K562 (cell line): Measurements from ENCODE around the gene IMP4. TPM values are rescaled to one million over a fixed set of nuclear protein-coding genes. Genes with fewer than 3 reads are reported as not detected.

Source experiments
- ARID2 ChIP-seq: fragments of 450-650 bp; IDR thresholded peaks from 2 replicates; pipeline ENCODE4 v1.6.1; 2017; ENCODE audit warnings: antibody characterized with exemption, mild to moderate bottlenecking
- CBX1 ChIP-seq: sonication (generic); IDR thresholded peaks from 2 replicates; pipeline ENCODE4 v1.6.1; 2016; ENCODE audit warnings: antibody characterized with exemption, low read depth, mild to moderate bottlenecking
- DNMT1 ChIP-seq: fragments of 450-650 bp; IDR thresholded peaks from 2 replicates; pipeline ENCODE4 v1.6.1; 2016; ENCODE audit warnings: antibody characterized with exemption, mild to moderate bottlenecking
- FOXJ3 ChIP-seq: sonication (generic); formaldehyde crosslinking; IDR thresholded peaks from 2 replicates; pipeline ENCODE4 v1.4.0; 2020; ENCODE audit warnings: mild to moderate bottlenecking, missing genetic modification reagents
- HMG20A ChIP-seq: fragments of 450-650 bp; formaldehyde crosslinking; conservative IDR thresholded peaks from 2 replicates; pipeline ENCODE4 v1.4.0; 2020; ENCODE audit warnings: mild to moderate bottlenecking, mixed read lengths
- NFIC ChIP-seq: fragments of 450-650 bp; IDR thresholded peaks from 2 replicates; pipeline ENCODE4 v1.6.1; 2017; ENCODE audit warnings: mild to moderate bottlenecking, inconsistent platforms
- NR1H2 ChIP-seq: sonication (generic); formaldehyde crosslinking; IDR thresholded peaks from 2 replicates; pipeline ENCODE4 v1.4.0; 2020; ENCODE audit warnings: mild to moderate bottlenecking, missing genetic modification reagents
- PTBP1 ChIP-seq: fragments of 200-400 bp; formaldehyde crosslinking; IDR thresholded peaks from 2 replicates; pipeline ENCODE4 v1.6.1; 2017; ENCODE audit warnings: low read depth, low read length
- SP1 ChIP-seq: sonication (generic); formaldehyde crosslinking; IDR thresholded peaks from 2 replicates; pipeline ENCODE4 v1.8.1; 2022; ENCODE audit warnings: mild to moderate bottlenecking, missing genetic modification reagents
- SRSF3 ChIP-seq: fragments of 200-400 bp; formaldehyde crosslinking; IDR thresholded peaks from 2 replicates; pipeline ENCODE4 v1.6.1; 2016; ENCODE audit warnings: mild to moderate bottlenecking, low read length, moderate library complexity; ENCODE audit not compliant: insufficient read depth
- TAL1 ChIP-seq: fragments of 450-650 bp; IDR thresholded peaks from 2 replicates; pipeline ENCODE4 v1.6.1; 2016; ENCODE audit warnings: mild to moderate bottlenecking
- XRCC3 ChIP-seq: fragments of 450-650 bp; IDR thresholded peaks from 2 replicates; pipeline ENCODE4 v1.6.1; 2017; ENCODE audit warnings: mild to moderate bottlenecking, moderate library complexity
- ZC3H8 ChIP-seq: fragments of 450-650 bp; IDR thresholded peaks from 2 replicates; pipeline ENCODE4 v1.6.1; 2017
- polyA plus RNA-seq, 8 experiments: library from polyadenylated mRNA; depleted of rRNA in 4 of 8; stranded (reverse) in 5 of 8; unstranded in 3 of 8; fragments of >200 nt; fragmentation: Nextera tagmentation in 2 of 8; fragmentation: Illumina TruSeq in 1 of 8; extraction: Ambion mirVana in 2 of 8; extraction: Trizol in 1 of 8; gene quantifications; 2 replicates each; pipeline versions ENCODE4 v1.2.1 to v1.2.3, GENCODE V29; 2011 to 2014; ENCODE audit warnings: inconsistent platforms in 1 of 8, missing spikeins in 1 of 8
- total RNA-seq, 7 experiments: library from RNA; depleted of rRNA in 6 of 7; stranded (reverse); fragments of >200 nt in 6 of 7; fragmentation: Illumina TruSeq in 2 of 7; extraction: Trizol in 2 of 7; gene quantifications; 2 replicates each; pipeline versions ENCODE4 v1.2.1 to v1.2.3, GENCODE V29; 2011 to 2021; ENCODE audit warnings: low replicate concordance in 1 of 7
- TF ChIP-seq, protein P1 (sequence below): sonication (generic); formaldehyde crosslinking; IDR thresholded peaks from 2 replicates; pipeline ENCODE4 v1.8.1; 2023; ENCODE audit warnings: mild to moderate bottlenecking, missing genetic modification reagents
- TF ChIP-seq, protein P2 (sequence below): fragments of 450-650 bp; formaldehyde crosslinking; IDR thresholded peaks from 2 replicates; pipeline ENCODE4 v1.4.0; 2020; ENCODE audit warnings: mild to moderate bottlenecking
- TF ChIP-seq, protein P3 (sequence below): fragments of 250-450 bp; sonication (Bioruptor Pico); IDR thresholded peaks from 2 replicates; pipeline ENCODE4 v1.4.0; 2020; ENCODE audit warnings: mild to moderate bottlenecking, moderate library complexity
- TF ChIP-seq, protein P4 (sequence below): sonication (generic); formaldehyde crosslinking; IDR thresholded peaks from 2 replicates; pipeline ENCODE4 v1.8.0; 2022; ENCODE audit warnings: mild to moderate bottlenecking, low read depth, missing genetic modification reagents
- TF ChIP-seq, protein P5 (sequence below): sonication (generic); formaldehyde crosslinking; IDR thresholded peaks from 2 replicates; pipeline ENCODE4 v1.8.0; 2022; ENCODE audit warnings: missing genetic modification reagents, mild to moderate bottlenecking, borderline replicate concordance

Gene IMP4
- total and polyA plus RNA-seq, 9 of the 15 experiments (the other 6 are each of a cell fraction or from before 2014, with no cell fraction given), result 35.4 to 209 (median 100.0) TPM

DNA sequence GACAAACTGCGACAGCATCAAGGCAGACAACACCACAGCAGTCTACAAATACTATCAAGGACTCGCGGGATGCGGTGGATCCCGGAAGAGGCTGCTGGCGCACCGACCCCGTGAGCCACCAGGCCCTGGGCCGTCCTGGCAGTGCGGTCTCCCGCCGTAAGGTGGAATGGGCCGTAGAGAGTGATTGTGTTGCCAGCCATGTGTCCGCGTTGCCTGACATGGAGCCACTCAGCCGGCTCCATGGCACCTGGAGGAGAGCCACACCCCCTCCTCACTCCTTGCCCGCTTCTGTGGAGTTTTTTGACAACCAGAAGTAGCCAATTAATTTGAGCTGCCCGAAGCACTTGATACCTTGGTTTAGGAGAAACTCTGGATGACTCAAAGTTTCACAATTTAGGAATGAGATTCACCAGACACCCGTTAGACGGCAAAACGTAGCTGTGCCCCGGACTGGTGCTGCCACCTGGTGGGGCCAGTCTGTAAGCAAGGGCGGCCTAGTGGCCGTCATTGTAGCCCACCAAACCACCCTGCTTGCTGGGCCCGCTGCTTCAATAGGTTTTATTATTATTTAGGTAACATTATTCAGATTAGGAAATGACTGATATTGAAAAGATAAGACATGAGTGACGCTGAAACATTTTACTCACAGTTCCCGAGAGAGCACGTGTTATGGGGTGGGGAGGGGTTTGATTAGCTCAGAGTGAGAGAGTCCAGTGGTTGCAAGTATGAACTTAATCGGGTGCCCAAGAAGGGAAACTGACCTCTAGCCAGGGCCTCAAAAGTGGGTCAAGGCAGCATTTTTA is 10.2 kb upstream of the IMP4 start (continued):
- TF ChIP-seq, protein P1, sequence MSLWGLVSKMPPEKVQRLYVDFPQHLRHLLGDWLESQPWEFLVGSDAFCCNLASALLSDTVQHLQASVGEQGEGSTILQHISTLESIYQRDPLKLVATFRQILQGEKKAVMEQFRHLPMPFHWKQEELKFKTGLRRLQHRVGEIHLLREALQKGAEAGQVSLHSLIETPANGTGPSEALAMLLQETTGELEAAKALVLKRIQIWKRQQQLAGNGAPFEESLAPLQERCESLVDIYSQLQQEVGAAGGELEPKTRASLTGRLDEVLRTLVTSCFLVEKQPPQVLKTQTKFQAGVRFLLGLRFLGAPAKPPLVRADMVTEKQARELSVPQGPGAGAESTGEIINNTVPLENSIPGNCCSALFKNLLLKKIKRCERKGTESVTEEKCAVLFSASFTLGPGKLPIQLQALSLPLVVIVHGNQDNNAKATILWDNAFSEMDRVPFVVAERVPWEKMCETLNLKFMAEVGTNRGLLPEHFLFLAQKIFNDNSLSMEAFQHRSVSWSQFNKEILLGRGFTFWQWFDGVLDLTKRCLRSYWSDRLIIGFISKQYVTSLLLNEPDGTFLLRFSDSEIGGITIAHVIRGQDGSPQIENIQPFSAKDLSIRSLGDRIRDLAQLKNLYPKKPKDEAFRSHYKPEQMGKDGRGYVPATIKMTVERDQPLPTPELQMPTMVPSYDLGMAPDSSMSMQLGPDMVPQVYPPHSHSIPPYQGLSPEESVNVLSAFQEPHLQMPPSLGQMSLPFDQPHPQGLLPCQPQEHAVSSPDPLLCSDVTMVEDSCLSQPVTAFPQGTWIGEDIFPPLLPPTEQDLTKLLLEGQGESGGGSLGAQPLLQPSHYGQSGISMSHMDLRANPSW (CRISPR knock-in tag), result no peak
- TF ChIP-seq, protein P2, sequence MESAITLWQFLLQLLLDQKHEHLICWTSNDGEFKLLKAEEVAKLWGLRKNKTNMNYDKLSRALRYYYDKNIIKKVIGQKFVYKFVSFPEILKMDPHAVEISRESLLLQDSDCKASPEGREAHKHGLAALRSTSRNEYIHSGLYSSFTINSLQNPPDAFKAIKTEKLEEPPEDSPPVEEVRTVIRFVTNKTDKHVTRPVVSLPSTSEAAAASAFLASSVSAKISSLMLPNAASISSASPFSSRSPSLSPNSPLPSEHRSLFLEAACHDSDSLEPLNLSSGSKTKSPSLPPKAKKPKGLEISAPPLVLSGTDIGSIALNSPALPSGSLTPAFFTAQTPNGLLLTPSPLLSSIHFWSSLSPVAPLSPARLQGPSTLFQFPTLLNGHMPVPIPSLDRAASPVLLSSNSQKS (CRISPR knock-in tag), result no peak
- no peak for TF ChIP-seq DNMT1
- TF ChIP-seq, protein P3, sequence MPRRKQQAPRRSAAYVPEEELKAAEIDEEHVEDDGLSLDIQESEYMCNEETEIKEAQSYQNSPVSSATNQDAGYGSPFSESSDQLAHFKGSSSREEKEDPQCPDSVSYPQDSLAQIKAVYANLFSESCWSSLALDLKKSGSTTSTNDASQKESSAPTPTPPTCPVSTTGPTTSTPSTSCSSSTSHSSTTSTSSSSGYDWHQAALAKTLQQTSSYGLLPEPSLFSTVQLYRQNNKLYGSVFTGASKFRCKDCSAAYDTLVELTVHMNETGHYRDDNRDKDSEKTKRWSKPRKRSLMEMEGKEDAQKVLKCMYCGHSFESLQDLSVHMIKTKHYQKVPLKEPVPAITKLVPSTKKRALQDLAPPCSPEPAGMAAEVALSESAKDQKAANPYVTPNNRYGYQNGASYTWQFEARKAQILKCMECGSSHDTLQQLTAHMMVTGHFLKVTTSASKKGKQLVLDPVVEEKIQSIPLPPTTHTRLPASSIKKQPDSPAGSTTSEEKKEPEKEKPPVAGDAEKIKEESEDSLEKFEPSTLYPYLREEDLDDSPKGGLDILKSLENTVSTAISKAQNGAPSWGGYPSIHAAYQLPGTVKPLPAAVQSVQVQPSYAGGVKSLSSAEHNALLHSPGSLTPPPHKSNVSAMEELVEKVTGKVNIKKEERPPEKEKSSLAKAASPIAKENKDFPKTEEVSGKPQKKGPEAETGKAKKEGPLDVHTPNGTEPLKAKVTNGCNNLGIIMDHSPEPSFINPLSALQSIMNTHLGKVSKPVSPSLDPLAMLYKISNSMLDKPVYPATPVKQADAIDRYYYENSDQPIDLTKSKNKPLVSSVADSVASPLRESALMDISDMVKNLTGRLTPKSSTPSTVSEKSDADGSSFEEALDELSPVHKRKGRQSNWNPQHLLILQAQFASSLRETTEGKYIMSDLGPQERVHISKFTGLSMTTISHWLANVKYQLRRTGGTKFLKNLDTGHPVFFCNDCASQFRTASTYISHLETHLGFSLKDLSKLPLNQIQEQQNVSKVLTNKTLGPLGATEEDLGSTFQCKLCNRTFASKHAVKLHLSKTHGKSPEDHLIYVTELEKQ (CRISPR knock-in tag), result no peak
- TF ChIP-seq, protein P4, sequence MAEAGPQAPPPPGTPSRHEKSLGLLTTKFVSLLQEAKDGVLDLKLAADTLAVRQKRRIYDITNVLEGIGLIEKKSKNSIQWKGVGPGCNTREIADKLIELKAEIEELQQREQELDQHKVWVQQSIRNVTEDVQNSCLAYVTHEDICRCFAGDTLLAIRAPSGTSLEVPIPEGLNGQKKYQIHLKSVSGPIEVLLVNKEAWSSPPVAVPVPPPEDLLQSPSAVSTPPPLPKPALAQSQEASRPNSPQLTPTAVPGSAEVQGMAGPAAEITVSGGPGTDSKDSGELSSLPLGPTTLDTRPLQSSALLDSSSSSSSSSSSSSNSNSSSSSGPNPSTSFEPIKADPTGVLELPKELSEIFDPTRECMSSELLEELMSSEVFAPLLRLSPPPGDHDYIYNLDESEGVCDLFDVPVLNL (CRISPR knock-in tag), result no peak
- no peak for TF ChIP-seq TAL1
- TF ChIP-seq, protein P5, sequence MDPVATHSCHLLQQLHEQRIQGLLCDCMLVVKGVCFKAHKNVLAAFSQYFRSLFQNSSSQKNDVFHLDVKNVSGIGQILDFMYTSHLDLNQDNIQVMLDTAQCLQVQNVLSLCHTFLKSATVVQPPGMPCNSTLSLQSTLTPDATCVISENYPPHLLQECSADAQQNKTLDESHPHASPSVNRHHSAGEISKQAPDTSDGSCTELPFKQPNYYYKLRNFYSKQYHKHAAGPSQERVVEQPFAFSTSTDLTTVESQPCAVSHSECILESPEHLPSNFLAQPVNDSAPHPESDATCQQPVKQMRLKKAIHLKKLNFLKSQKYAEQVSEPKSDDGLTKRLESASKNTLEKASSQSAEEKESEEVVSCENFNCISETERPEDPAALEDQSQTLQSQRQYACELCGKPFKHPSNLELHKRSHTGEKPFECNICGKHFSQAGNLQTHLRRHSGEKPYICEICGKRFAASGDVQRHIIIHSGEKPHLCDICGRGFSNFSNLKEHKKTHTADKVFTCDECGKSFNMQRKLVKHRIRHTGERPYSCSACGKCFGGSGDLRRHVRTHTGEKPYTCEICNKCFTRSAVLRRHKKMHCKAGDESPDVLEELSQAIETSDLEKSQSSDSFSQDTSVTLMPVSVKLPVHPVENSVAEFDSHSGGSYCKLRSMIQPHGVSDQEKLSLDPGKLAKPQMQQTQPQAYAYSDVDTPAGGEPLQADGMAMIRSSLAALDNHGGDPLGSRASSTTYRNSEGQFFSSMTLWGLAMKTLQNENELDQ (CRISPR knock-in tag), result no peak
- TF ChIP-seq XRCC3, result no peak
- 0 out of 2 replicates have a peak, but pooled peaks have one; percentile 20 for TF ChIP-seq ARID2
- no peak for TF ChIP-seq HMG20A
- TF ChIP-seq SRSF3, result no peak
- TF ChIP-seq NFIC, result peak; percentile 62
- no peak for TF ChIP-seq SP1 (CRISPR knock-in tag)
- TF ChIP-seq PTBP1, result no peak
- TF ChIP-seq ZC3H8, result no peak
- TF ChIP-seq NR1H2 (CRISPR knock-in tag), result no peak
- no peak for TF ChIP-seq CBX1
- no peak for TF ChIP-seq FOXJ3 (CRISPR knock-in tag)
